ENCODE results near the gene ZNF362.

DNA sequence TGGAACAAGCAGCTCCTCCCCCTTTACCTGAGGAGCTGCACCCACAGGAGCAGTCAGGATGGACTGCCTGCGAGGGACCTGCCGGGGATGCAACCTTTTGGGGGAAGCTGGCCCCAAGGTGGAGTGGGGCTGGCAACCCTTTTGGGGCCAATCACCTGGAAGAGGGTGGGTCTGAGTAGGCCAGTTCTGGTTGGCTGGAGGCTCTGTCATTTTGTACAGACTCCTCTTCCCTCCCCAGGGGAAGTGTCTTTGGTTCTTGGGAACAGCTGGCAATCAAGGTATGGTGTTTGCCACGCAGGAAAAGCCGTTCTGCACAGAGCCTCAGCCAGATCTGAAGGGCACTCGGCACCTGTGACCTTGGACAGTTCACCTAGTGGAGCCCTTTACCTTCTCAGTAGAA, 64.9 kb downstream of the ZNF362 start:
- TF ChIP-seq CTCF (IDR thresholded peaks at IDR 0.05) (no peak), POLR2A (IDR thresholded peaks at IDR 0.05) (no peak)

Measured in thyroid gland (tissue), 4 donors.